ENCODE measurements around the gene CGB2.

DNA sequence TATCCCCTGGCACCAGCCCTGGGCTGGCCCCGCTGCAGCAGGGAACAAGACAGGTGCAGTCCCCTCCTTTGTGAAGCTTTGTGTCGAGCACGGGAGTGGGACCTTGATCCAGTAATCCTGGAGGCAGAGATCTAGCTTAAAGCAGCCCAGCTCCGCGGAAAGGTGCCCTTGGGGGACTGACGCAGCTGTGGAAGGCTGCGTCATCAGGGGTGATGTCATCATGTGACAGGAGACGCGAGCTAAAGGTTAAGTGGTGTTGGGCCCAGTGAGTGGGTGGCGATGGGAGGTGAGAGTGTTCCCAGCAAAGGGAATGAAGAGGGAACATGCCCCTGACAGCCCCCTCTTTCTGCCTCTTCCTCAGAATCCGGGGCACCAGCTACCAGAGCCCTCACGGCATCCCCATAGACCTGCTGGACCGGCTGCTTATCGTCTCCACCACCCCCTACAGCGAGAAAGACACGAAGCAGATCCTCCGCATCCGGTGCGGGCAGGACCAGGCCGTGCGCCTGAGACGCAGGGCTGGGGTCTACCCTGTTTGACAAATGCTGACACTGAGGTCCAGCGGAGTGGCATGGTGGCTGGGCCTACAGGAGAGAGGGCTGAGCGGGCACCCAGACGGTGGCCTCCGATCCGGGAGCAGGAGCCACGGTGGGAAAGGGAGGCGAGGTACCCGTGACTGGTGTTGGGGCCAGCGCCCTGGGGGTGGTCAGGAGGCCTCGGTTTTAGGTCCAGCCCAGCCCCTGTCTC, 17.4 kb upstream of the CGB2 start:
- TF ChIP-seq POLR2A (IDR thresholded peaks at IDR 0.05) (no peak), CTCF (IDR thresholded peaks at IDR 0.05 in 8 of 11, conservative IDR thresholded peaks at IDR 0.05 in 3 of 11) (no peak)
